ENCODE results near the gene RAPSN.

RAPSN gene

DNA sequence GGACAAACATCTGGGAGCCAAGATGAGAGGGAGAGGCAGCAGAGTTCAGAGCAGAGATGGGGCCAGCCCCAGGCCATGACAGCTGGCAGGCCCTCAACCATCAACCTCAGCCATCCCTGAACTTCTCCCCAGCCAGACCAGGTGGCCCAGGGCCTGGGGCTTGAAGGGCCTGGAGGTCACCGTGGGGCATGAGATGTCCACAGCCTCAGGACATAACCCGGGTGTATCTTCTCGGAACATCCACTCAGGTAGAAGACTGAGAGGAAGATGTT lies 53.0 kb downstream of the RAPSN start:
- Histone ChIP-seq H3K79me2 (ENCODE audit: control insufficient read depth, insufficient read depth, low read length, poor library complexity) (peaks cover 3% of the 10 kb centered on the region), H3K9ac (ENCODE audit: low read length) (no peak overlapping the region), H2AK5ac (ENCODE audit: low read length) (no peak overlapping the region), H3K18ac (ENCODE audit: low read length) (no peak overlapping the region), H4K12ac (ENCODE audit: low read depth, low read length) (no peak overlapping the region), H3K23ac (ENCODE audit: low read length) (no peak overlapping the region), H4K8ac (ENCODE audit: low read depth, low read length) (no peak overlapping the region), H2BK5ac (ENCODE audit: low read depth, low read length, poor library complexity) (no peak overlapping the region), H3K4me3 (ENCODE audit: low read depth, low read length) (no peak overlapping the region), H2BK120ac (ENCODE audit: insufficient read depth, low read length, poor library complexity) (no peak overlapping the region), H3K9me3 (ENCODE audit: insufficient read depth, low read depth, low read length) (no peaks in the 10 kb centered on the region), H3K4ac (ENCODE audit: low read depth, low read length) (no peak overlapping the region), H3K79me1 (ENCODE audit: low read length) (peaks cover 3% of the 10 kb centered on the region), H3K36me3 (ENCODE audit: control insufficient read depth in 1 of 2, insufficient read depth in 2 of 2, low read length in 2 of 2) (no peaks in the 10 kb centered on the region), H3K27ac (ENCODE audit: low read depth, low read length) (no peak overlapping the region), H3K14ac (ENCODE audit: low read length) (no peak overlapping the region), H3K4me1 (ENCODE audit: control insufficient read depth in 1 of 2, insufficient read depth in 2 of 2, low read length in 2 of 2) (peaks cover 0 to 4% of the 10 kb centered on the region in 2 experiments), H3K27me3 (ENCODE audit: insufficient read depth, low read length) (no peaks in the 10 kb centered on the region), H2BK12ac (ENCODE audit: low read length) (no peak overlapping the region), H4K91ac (ENCODE audit: low read depth, low read length) (no peak overlapping the region), H2AFZ (ENCODE audit: insufficient read depth, low read length, poor library complexity) (no peak overlapping the region), H3K4me2 (ENCODE audit: low read length) (no peak overlapping the region)
- DNase-seq: no peak
- no CpG with 5 or more reads among the region's 3 CpGs for WGBS (ENCODE audit: extremely low coverage, insufficient coverage, insufficient read length)

DNA sequence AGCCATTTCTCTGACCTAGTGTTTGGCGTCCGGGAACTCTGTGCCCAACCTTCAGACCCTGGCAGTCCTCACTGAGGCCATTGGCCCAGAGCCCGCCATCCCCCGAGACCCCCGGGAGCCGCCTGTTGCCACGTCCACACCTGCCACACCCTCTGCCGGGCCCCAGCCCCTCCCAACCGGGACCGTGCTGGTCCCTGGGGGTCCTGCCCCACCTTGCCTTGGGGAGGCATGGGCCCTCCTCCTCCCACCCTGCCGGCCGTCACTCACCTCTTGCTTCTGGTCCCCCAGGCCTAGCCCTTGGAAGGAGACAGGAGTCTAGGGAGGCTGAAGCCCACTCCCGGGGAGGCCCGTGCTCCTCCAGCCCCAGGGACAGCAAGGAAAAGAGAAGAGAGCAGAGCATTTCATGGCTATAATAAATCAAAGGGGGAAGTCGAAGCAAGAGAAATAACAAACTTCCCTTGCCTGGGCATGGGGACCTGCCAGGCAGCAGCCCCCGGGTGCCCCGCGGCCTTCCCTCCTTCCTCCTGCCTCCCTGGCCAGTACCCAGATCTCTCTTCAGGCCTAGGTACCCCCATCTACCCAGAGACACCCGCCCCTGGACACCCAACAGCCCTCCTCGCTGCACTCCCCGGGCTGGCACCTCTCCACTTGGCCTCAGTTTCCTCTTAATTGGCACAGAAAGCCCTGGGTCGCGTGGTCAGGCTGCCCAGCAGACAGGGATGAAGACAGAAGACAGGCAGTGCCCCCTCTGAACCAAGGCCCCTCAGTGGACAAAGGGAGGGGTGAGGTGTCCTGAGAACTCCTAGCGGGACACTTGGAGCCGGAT lies 53.5 kb downstream of the RAPSN start:
- Histone ChIP-seq H2AK5ac (ENCODE audit: low read length) (no peak overlapping the region), H3K4ac (ENCODE audit: low read depth, low read length) (no peak overlapping the region), H3K4me3 (ENCODE audit: low read depth, low read length) (no peak overlapping the region), H3K9ac (ENCODE audit: low read length) (no peak overlapping the region), H2BK120ac (ENCODE audit: insufficient read depth, low read length, poor library complexity) (no peak overlapping the region), H3K79me1 (ENCODE audit: low read length) (peaks cover 3% of the 10 kb centered on the region), H3K4me1 (ENCODE audit: control insufficient read depth in 1 of 2, insufficient read depth in 2 of 2, low read length in 2 of 2) (peaks cover 0 to 4% of the 10 kb centered on the region in 2 experiments), H3K14ac (ENCODE audit: low read length) (no peak overlapping the region), H2AFZ (ENCODE audit: insufficient read depth, low read length, poor library complexity) (no peak overlapping the region), H3K27me3 (ENCODE audit: insufficient read depth, low read length) (no peaks in the 10 kb centered on the region), H3K18ac (ENCODE audit: low read length) (no peak overlapping the region), H2BK5ac (ENCODE audit: low read depth, low read length, poor library complexity) (no peak overlapping the region), H3K79me2 (ENCODE audit: control insufficient read depth, insufficient read depth, low read length, poor library complexity) (peaks cover 3% of the 10 kb centered on the region), H2BK12ac (ENCODE audit: low read length) (no peak overlapping the region), H4K91ac (ENCODE audit: low read depth, low read length) (no peak overlapping the region), H3K23ac (ENCODE audit: low read length) (no peak overlapping the region), H4K12ac (ENCODE audit: low read depth, low read length) (no peak overlapping the region), H4K8ac (ENCODE audit: low read depth, low read length) (peak overlapping the region; percentile 6), H3K36me3 (ENCODE audit: control insufficient read depth in 1 of 2, insufficient read depth in 2 of 2, low read length in 2 of 2) (no peaks in the 10 kb centered on the region), H3K27ac (ENCODE audit: low read depth, low read length) (no peak overlapping the region), H3K9me3 (ENCODE audit: insufficient read depth, low read depth, low read length) (no peaks in the 10 kb centered on the region), H3K4me2 (ENCODE audit: low read length) (no peak overlapping the region)
- DNase-seq: no peak
- no CpG with 5 or more reads among the region's 25 CpGs for WGBS (ENCODE audit: extremely low coverage, insufficient coverage, insufficient read length)

- Histone ChIP-seq H2AK5ac (ENCODE audit: low read length) (no peak overlapping the region), H3K27me3 (ENCODE audit: insufficient read depth, low read length) (no peaks in the 10 kb centered on the region), H3K4me2 (ENCODE audit: low read length) (no peak overlapping the region), H2AFZ (ENCODE audit: insufficient read depth, low read length, poor library complexity) (no peak overlapping the region), H3K4me3 (ENCODE audit: low read depth, low read length) (no peak overlapping the region), H3K23ac (ENCODE audit: low read length) (no peak overlapping the region), H3K9me3 (ENCODE audit: insufficient read depth, low read depth, low read length) (no peaks in the 10 kb centered on the region), H3K27ac (ENCODE audit: low read depth, low read length) (no peak overlapping the region), H4K91ac (ENCODE audit: low read depth, low read length) (peak overlapping the region; percentile 20), H2BK120ac (ENCODE audit: insufficient read depth, low read length, poor library complexity) (no peak overlapping the region), H3K79me1 (ENCODE audit: low read length) (no peaks in the 10 kb centered on the region), H4K12ac (ENCODE audit: low read depth, low read length) (no peak overlapping the region), H3K14ac (ENCODE audit: low read length) (no peak overlapping the region), H4K8ac (ENCODE audit: low read depth, low read length) (peak overlapping the region; percentile 6), H3K9ac (ENCODE audit: low read length) (no peak overlapping the region), H3K36me3 (ENCODE audit: control insufficient read depth in 1 of 2, insufficient read depth in 2 of 2, low read length in 2 of 2) (no peaks in the 10 kb centered on the region), H3K79me2 (ENCODE audit: control insufficient read depth, insufficient read depth, low read length, poor library complexity) (no peaks in the 10 kb centered on the region), H3K4ac (ENCODE audit: low read depth, low read length) (no peak overlapping the region), H2BK5ac (ENCODE audit: low read depth, low read length, poor library complexity) (no peak overlapping the region), H2BK12ac (ENCODE audit: low read length) (no peak overlapping the region), H3K4me1 (ENCODE audit: control insufficient read depth in 1 of 2, insufficient read depth in 2 of 2, low read length in 2 of 2) (peaks cover 0 to under 1% of the 10 kb centered on the region in 2 experiments), H3K18ac (ENCODE audit: low read length) (no peak overlapping the region)
- DNase-seq: peak in 1 of 2 donors; percentile 31
- WGBS (ENCODE audit: extremely low coverage, insufficient coverage, insufficient read length): no CpG with 5 or more reads among the region's 39 CpGs
These were observed 54.4 kb downstream of the RAPSN start for GRCh38 chr11:47394322-47395222.

- no peak overlapping the region for H2BK120ac ChIP-seq (ENCODE audit: insufficient read depth, low read length, poor library complexity)
- H3K14ac ChIP-seq (ENCODE audit: low read length): no peak overlapping the region
- no peak overlapping the region for H2AFZ ChIP-seq (ENCODE audit: insufficient read depth, low read length, poor library complexity)
- H3K27ac ChIP-seq (ENCODE audit: low read depth, low read length): no peak overlapping the region
- no peak overlapping the region for H3K4ac ChIP-seq (ENCODE audit: low read depth, low read length)
- H2AK5ac ChIP-seq (ENCODE audit: low read length): no peak overlapping the region
- no peak for DNase-seq
- H3K36me3 ChIP-seq (ENCODE audit: control insufficient read depth in 1 of 2, insufficient read depth in 2 of 2, low read length in 2 of 2): no peaks in the 10 kb centered on the region
- H3K4me3 ChIP-seq (ENCODE audit: low read depth, low read length): no peak overlapping the region
- H2BK5ac ChIP-seq (ENCODE audit: low read depth, low read length, poor library complexity): no peak overlapping the region
- no peaks in the 10 kb centered on the region for H3K79me1 ChIP-seq (ENCODE audit: low read length)
- no peak overlapping the region for H4K91ac ChIP-seq (ENCODE audit: low read depth, low read length)
- H3K9ac ChIP-seq (ENCODE audit: low read length): no peak overlapping the region
- no peaks in the 10 kb centered on the region for H3K9me3 ChIP-seq (ENCODE audit: insufficient read depth, low read depth, low read length)
- H3K4me2 ChIP-seq (ENCODE audit: low read length): no peak overlapping the region
- no peaks in the 10 kb centered on the region for H3K4me1 ChIP-seq (ENCODE audit: control insufficient read depth in 1 of 2, insufficient read depth in 2 of 2, low read length in 2 of 2)
- H2BK12ac ChIP-seq (ENCODE audit: low read length): no peak overlapping the region
- WGBS (ENCODE audit: extremely low coverage, insufficient coverage, insufficient read length): no CpG with 5 or more reads among the region's 9 CpGs
- no peak overlapping the region for H3K23ac ChIP-seq (ENCODE audit: low read length)
- H3K79me2 ChIP-seq (ENCODE audit: control insufficient read depth, insufficient read depth, low read length, poor library complexity): no peaks in the 10 kb centered on the region
- no peak overlapping the region for H4K8ac ChIP-seq (ENCODE audit: low read depth, low read length)
- H3K18ac ChIP-seq (ENCODE audit: low read length): no peak overlapping the region
- no peaks in the 10 kb centered on the region for H3K27me3 ChIP-seq (ENCODE audit: insufficient read depth, low read length)
- no peak overlapping the region for H4K12ac ChIP-seq (ENCODE audit: low read depth, low read length)
These were observed 55.0 kb downstream of the RAPSN start for GRCh38 chr11:47394050-47394321.

All from trophoblast cell (in vitro differentiated cells and primary cell).